ENCODE measurements around the gene TMEM92.

TMEM92 gene

GRCh38 chr17:50257676-50258224 is 16.5 kb upstream of the TMEM92 start:
- no peak overlapping the region for H3K4me3 ChIP-seq (ENCODE audit: low read depth, low read length)
- TF ChIP-seq CTCF (IDR thresholded peaks at IDR 0.05; ENCODE audit: low read depth, low read length) = no peak

- no peak overlapping the region for H3K4me3 ChIP-seq (ENCODE audit: low read depth, low read length)
- TF ChIP-seq CTCF (IDR thresholded peaks at IDR 0.05; ENCODE audit: low read depth, low read length) = no peak
Measured at GRCh38 chr17:50258647-50259476, 15.4 kb upstream of the TMEM92 start.

- H3K4me3 ChIP-seq (ENCODE audit: low read depth, low read length) = no peak overlapping the region
- TF ChIP-seq CTCF (IDR thresholded peaks at IDR 0.05; ENCODE audit: low read depth, low read length) = no peak
Measured at GRCh38 chr17:50259477-50260324, 14.6 kb upstream of the TMEM92 start.

GRCh38 chr17:50260501-50260911 is 13.8 kb upstream of the TMEM92 start:
- no peak for TF ChIP-seq CTCF (IDR thresholded peaks at IDR 0.05; ENCODE audit: low read depth, low read length)
- no peak overlapping the region for H3K4me3 ChIP-seq (ENCODE audit: low read depth, low read length)

GRCh38 chr17:50261051-50261915 is 13.0 kb upstream of the TMEM92 start:
- TF ChIP-seq CTCF (IDR thresholded peaks at IDR 0.05; ENCODE audit: low read depth, low read length) = no peak
- H3K4me3 ChIP-seq (ENCODE audit: low read depth, low read length) = no peak overlapping the region

GRCh38 chr17:50262001-50262794 is 12.1 kb upstream of the TMEM92 start:
- H3K4me3 ChIP-seq (ENCODE audit: low read depth, low read length) = no peak overlapping the region
- no peak for TF ChIP-seq CTCF (IDR thresholded peaks at IDR 0.05; ENCODE audit: low read depth, low read length)

Data from WI38 (cell line).